ENCODE results near the gene ARL6IP5. TPM values are rescaled to one million over a fixed set of nuclear protein-coding genes. Genes with fewer than 3 reads are reported as not detected.

ARL6IP5 gene
- total and polyA plus RNA-seq, 9 of the 15 experiments (the other 6 are each of a cell fraction or from before 2014, with no cell fraction given): 10.3 to 54.0 (median 12.7) TPM

GRCh38 chr3:69129531-69129930 lies 44.8 kb downstream of the ARL6IP5 start (continued):
- no peak for TF ChIP-seq ZBTB33 (CRISPR knock-in tag; IDR thresholded peaks at IDR 0.05)
- no peak for TF ChIP-seq RBBP5 (IDR thresholded peaks at IDR 0.05; ENCODE audit: borderline replicate concordance, insufficient read depth, low read length, poor library complexity, severe bottlenecking)
- no peak for TF ChIP-seq KLF10 (CRISPR knock-in tag; IDR thresholded peaks at IDR 0.05)
- TF ChIP-seq GABPB2 (CRISPR knock-in tag; conservative IDR thresholded peaks at IDR 0.05): no peak
- no peak for TF ChIP-seq SMARCA5 (IDR thresholded peaks at IDR 0.05)
- TF ChIP-seq NR1H2 (CRISPR knock-in tag; IDR thresholded peaks at IDR 0.05): no peak
- no peak for TF ChIP-seq KDM5B (IDR thresholded peaks at IDR 0.05; ENCODE audit: insufficient replicate concordance, low read depth, low read length)
- TF ChIP-seq ZNF354B (CRISPR knock-in tag; IDR thresholded peaks at IDR 0.05): no peak
- TF ChIP-seq MYNN (IDR thresholded peaks at IDR 0.05): no peak
- TF ChIP-seq MYNN (CRISPR knock-in tag; IDR thresholded peaks at IDR 0.05): no peak
- TF ChIP-seq GTF2A2 (tag; IDR thresholded peaks at IDR 0.05): no peak

- no TSS peak for BruUV-seq (replicated peaks)
- TF ChIP-seq SFPQ (IDR thresholded peaks at IDR 0.05; ENCODE audit: low read depth, low read length) (no peak), PTRF (tag; IDR thresholded peaks at IDR 0.05) (no peak), MEIS2 (IDR thresholded peaks at IDR 0.05; ENCODE audit: partially characterized antibody) (no peak), YY1 (IDR thresholded peaks at IDR 0.05; ENCODE audit: borderline replicate concordance in 1 of 3, control insufficient read depth in 1 of 3, extremely low read depth in 1 of 3, insufficient read depth in 3 of 3, insufficient read length in 1 of 3, insufficient replicate concordance in 2 of 3, low read depth in 1 of 3, low read length in 2 of 3) (no peak), NELFE (IDR thresholded peaks at IDR 0.05; ENCODE audit: insufficient read depth, insufficient read length) (no peak), MYNN (IDR thresholded peaks at IDR 0.05) (no peak), MYNN (CRISPR knock-in tag; IDR thresholded peaks at IDR 0.05) (no peak), ZNF280B (CRISPR knock-in tag; IDR thresholded peaks at IDR 0.05) (no peak)
Observed at GRCh38 chr3:69130689-69131088, 46.0 kb downstream of the ARL6IP5 start.

More at GRCh38 chr3:69130689-69131088, 46.0 kb downstream of the ARL6IP5 start:
- ChIA-PET CTCF (ENCODE audit: low intra/inter-chr PET ratio) (no interaction called here), POLR2A (no interaction called here)
- Histone ChIP-seq H3K4me3 (no peak overlapping the region), H3K79me2 (ENCODE audit: control insufficient read depth, insufficient read depth, low read length) (no peaks in the 10 kb centered on the region), H3K9ac (ENCODE audit: insufficient read depth in 1 of 2, low read depth in 2 of 2, low read length in 2 of 2) (no peak overlapping the region), H4K20me1 (replicated peaks; ENCODE audit: control insufficient read depth, insufficient read depth, low read length) (no peaks in the 10 kb centered on the region), H3K27ac (ENCODE audit: extremely low read depth, low read depth, low read length) (no peak overlapping the region), H3K9me3 (replicated peaks; ENCODE audit: control insufficient read depth, insufficient read depth, low read depth, low read length) (no peaks in the 10 kb centered on the region), H3K4me1 (replicated peaks in 1 of 2; ENCODE audit: control insufficient read depth in 2 of 2, insufficient read depth in 2 of 2, low read length in 2 of 2) (no peaks in the 10 kb centered on the region), H3K4me2 (ENCODE audit: insufficient read depth, low read length) (no peak overlapping the region), H3K36me3 (ENCODE audit: control insufficient read depth, insufficient read depth, low read length) (no peaks in the 10 kb centered on the region), H3K27me3 (ENCODE audit: control insufficient read depth in 2 of 2, insufficient read depth in 2 of 2, low read length in 2 of 2) (no peaks in the 10 kb centered on the region; a peak in 1 of 5 replicates), H2AFZ (ENCODE audit: low read depth, low read length) (no peak overlapping the region), H3K9me1 (ENCODE audit: control insufficient read depth, insufficient read depth, low read length) (no peaks in the 10 kb centered on the region)
- in situ Hi-C loops (cut with MboI) (no loop called here), intact Hi-C loops (cut with micrococcal nuclease) (no loop called here)
- FAIRE-seq (no peak), DNase-seq (ENCODE audit: extremely low read depth in 1 of 4, low spot score in 3 of 4) (no peak), ATAC-seq (no peak)

Measured in K562 (cell line).